ENCODE results near the gene PARVA. TPM values are rescaled to one million over a fixed set of nuclear protein-coding genes. Genes with fewer than 3 reads are reported as not detected.

PARVA gene
- total and polyA plus RNA-seq, 2 donors (not counting 1 experiment from before 2014, with no cell fraction given), result 27.7 to 195 TPM

- no peak overlapping the region for H3K27ac ChIP-seq (ENCODE audit: insufficient read depth, low read length)
Measured at GRCh38 chr11:12569499-12570425, 192.4 kb downstream of the PARVA start.

GRCh38 chr11:12573707-12574485 is 196.5 kb downstream of the PARVA start:
- H3K27ac ChIP-seq (ENCODE audit: insufficient read depth, low read length), result no peak overlapping the region
- H3K9ac ChIP-seq (ENCODE audit: insufficient read depth, low read length), result no peak overlapping the region
- no peak overlapping the region for H3K4me2 ChIP-seq (ENCODE audit: extremely low read depth, insufficient read depth, low read length)
- DNase-seq (ENCODE audit: low read depth in 2 of 2), result no peak
- no peaks in the 10 kb centered on the region for H3K4me1 ChIP-seq (ENCODE audit: control insufficient read depth, extremely low read depth, insufficient read depth, low read length)
- TF ChIP-seq, protein P1, sequence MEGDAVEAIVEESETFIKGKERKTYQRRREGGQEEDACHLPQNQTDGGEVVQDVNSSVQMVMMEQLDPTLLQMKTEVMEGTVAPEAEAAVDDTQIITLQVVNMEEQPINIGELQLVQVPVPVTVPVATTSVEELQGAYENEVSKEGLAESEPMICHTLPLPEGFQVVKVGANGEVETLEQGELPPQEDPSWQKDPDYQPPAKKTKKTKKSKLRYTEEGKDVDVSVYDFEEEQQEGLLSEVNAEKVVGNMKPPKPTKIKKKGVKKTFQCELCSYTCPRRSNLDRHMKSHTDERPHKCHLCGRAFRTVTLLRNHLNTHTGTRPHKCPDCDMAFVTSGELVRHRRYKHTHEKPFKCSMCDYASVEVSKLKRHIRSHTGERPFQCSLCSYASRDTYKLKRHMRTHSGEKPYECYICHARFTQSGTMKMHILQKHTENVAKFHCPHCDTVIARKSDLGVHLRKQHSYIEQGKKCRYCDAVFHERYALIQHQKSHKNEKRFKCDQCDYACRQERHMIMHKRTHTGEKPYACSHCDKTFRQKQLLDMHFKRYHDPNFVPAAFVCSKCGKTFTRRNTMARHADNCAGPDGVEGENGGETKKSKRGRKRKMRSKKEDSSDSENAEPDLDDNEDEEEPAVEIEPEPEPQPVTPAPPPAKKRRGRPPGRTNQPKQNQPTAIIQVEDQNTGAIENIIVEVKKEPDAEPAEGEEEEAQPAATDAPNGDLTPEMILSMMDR (conservative IDR thresholded peaks at IDR 0.05 in 1 of 2, IDR thresholded peaks at IDR 0.05 in 1 of 2; ENCODE audit: low read depth in 1 of 2, low read length in 2 of 2), result no peak
- no peak for TF ChIP-seq EZH2 (IDR thresholded peaks at IDR 0.05; ENCODE audit: low read length, missing control alignments)
- H3K9me3 ChIP-seq (ENCODE audit: control insufficient read depth, insufficient read depth, low read depth, low read length), result no peaks in the 10 kb centered on the region
- no peaks in the 10 kb centered on the region for H4K20me1 ChIP-seq (ENCODE audit: control insufficient read depth, extremely low read depth, insufficient read depth, low read length)
- no peak overlapping the region for H3K4me3 ChIP-seq (replicated peaks in 1 of 4; ENCODE audit: control extremely low read depth in 1 of 4, insufficient read depth in 1 of 4, low read depth in 3 of 4, low read length in 4 of 4)
- H3K79me2 ChIP-seq (ENCODE audit: control insufficient read depth, insufficient read depth, low read length), result no peaks in the 10 kb centered on the region
- no peaks in the 10 kb centered on the region for H3K36me3 ChIP-seq (ENCODE audit: control insufficient read depth, insufficient read depth, low read length)
- no peaks in the 10 kb centered on the region for H3K27me3 ChIP-seq (ENCODE audit: control insufficient read depth, insufficient read depth, low read length)
- H2AFZ ChIP-seq (ENCODE audit: low read length), result no peak overlapping the region

More at GRCh38 chr11:12569499-12570425, 192.4 kb downstream of the PARVA start:
- peak; percentile 34 to 91 for DNase-seq (ENCODE audit: low read depth in 2 of 2)
- no peaks in the 10 kb centered on the region for H3K79me2 ChIP-seq (ENCODE audit: control insufficient read depth, insufficient read depth, low read length)
- H2AFZ ChIP-seq (ENCODE audit: low read length), result no peak overlapping the region
- no peak overlapping the region for H3K4me3 ChIP-seq (replicated peaks in 1 of 4; ENCODE audit: control extremely low read depth in 1 of 4, insufficient read depth in 1 of 4, low read depth in 3 of 4, low read length in 4 of 4)
- H3K4me1 ChIP-seq (ENCODE audit: control insufficient read depth, extremely low read depth, insufficient read depth, low read length), result no peaks in the 10 kb centered on the region
- H3K9me3 ChIP-seq (ENCODE audit: control insufficient read depth, insufficient read depth, low read depth, low read length), result no peaks in the 10 kb centered on the region
- H3K36me3 ChIP-seq (ENCODE audit: control insufficient read depth, insufficient read depth, low read length), result no peaks in the 10 kb centered on the region
- H3K9ac ChIP-seq (ENCODE audit: insufficient read depth, low read length), result no peak overlapping the region
- TF ChIP-seq, protein P1 (conservative IDR thresholded peaks at IDR 0.05 in 1 of 2, IDR thresholded peaks at IDR 0.05 in 1 of 2; ENCODE audit: low read depth in 1 of 2, low read length in 2 of 2), result no peak
- no peak for TF ChIP-seq EZH2 (IDR thresholded peaks at IDR 0.05; ENCODE audit: low read length, missing control alignments)
- no peak overlapping the region for H3K4me2 ChIP-seq (ENCODE audit: extremely low read depth, insufficient read depth, low read length)
- H4K20me1 ChIP-seq (ENCODE audit: control insufficient read depth, extremely low read depth, insufficient read depth, low read length), result no peaks in the 10 kb centered on the region
- H3K27me3 ChIP-seq (ENCODE audit: control insufficient read depth, insufficient read depth, low read length), result no peaks in the 10 kb centered on the region
